ENCODE data around the gene ZNF385D. TPM values are rescaled to one million over a fixed set of nuclear protein-coding genes. Genes with fewer than 3 reads are reported as not detected.

ZNF385D gene
- total and polyA plus RNA-seq, 12 donors: 0.09 to 1.3 (median 0.63) TPM

DNA sequence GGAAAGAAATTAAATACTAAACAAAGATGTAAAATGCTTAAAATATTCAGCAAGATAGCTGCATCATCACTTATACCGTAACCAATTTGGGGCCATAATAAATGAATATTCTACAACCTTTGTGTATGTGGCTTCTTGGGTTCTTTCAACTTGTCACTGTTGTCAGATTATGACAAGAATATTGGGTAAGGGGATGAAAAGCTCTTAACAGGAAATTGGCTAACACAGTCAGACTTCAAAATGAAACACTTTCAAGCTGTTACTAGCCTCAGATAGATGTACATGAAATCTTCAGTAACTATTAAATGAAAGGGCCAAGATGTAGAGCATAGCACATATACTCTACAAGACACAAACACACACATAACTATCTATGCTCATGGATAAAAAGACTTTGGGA lies 38.7 kb upstream of the ZNF385D start:
- intact Hi-C loops (cut with DNase I): no loop called here
- TF ChIP-seq POLR2A (IDR thresholded peaks at IDR 0.05): no peak
- TF ChIP-seq, protein P1, sequence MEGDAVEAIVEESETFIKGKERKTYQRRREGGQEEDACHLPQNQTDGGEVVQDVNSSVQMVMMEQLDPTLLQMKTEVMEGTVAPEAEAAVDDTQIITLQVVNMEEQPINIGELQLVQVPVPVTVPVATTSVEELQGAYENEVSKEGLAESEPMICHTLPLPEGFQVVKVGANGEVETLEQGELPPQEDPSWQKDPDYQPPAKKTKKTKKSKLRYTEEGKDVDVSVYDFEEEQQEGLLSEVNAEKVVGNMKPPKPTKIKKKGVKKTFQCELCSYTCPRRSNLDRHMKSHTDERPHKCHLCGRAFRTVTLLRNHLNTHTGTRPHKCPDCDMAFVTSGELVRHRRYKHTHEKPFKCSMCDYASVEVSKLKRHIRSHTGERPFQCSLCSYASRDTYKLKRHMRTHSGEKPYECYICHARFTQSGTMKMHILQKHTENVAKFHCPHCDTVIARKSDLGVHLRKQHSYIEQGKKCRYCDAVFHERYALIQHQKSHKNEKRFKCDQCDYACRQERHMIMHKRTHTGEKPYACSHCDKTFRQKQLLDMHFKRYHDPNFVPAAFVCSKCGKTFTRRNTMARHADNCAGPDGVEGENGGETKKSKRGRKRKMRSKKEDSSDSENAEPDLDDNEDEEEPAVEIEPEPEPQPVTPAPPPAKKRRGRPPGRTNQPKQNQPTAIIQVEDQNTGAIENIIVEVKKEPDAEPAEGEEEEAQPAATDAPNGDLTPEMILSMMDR (IDR thresholded peaks at IDR 0.05): no peak
- Histone ChIP-seq H3K4me1 (replicated peaks in 1 of 2) (no peaks in the 10 kb centered on the region), H3K9me3 (replicated peaks in 1 of 3) (no peaks in the 10 kb centered on the region), H3K27me3 (no peaks in the 10 kb centered on the region), H3K4me3 (no peak overlapping the region), H3K27ac (no peak overlapping the region), H3K36me3 (replicated peaks in 1 of 2) (no peaks in the 10 kb centered on the region)
- 59 to 98% (median 93%) methylated on average over 1 of the region's 1 CpG for WGBS, 4 donors
- no peak for DNase-seq

DNA sequence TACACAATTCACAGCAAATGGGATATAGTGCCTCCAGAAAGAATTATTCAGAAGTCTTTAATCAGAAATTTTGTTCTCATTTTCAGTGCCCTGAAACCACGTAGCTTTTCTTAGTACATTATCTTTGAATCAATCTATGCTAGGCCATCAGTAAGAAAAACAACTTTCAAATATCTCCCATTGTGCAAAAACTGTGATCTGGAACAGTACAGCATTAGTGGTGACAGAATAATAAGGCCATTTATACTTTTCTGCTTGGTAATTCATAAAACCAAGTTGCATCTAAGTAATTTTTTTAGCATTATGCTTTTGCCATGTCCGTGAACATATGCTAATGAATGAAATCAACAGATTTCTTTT lies 35.4 kb upstream of the ZNF385D start:
- H3K4me1 ChIP-seq (replicated peaks in 1 of 2): no peaks in the 10 kb centered on the region
- H3K27ac ChIP-seq: no peak overlapping the region
- intact Hi-C loops (cut with DNase I): no loop called here
- H3K4me3 ChIP-seq: no peak overlapping the region
- no peaks in the 10 kb centered on the region for H3K27me3 ChIP-seq
- H3K36me3 ChIP-seq (replicated peaks in 1 of 2): no peaks in the 10 kb centered on the region
- WGBS, 4 donors: 46 to 68% (median 55%) methylated on average over 2 of the region's 2 CpGs
- H3K9me3 ChIP-seq (replicated peaks in 1 of 3): no peaks in the 10 kb centered on the region
- TF ChIP-seq, protein P1 (IDR thresholded peaks at IDR 0.05): no peak
- no peak for TF ChIP-seq POLR2A (IDR thresholded peaks at IDR 0.05)
- DNase-seq: no peak

DNA sequence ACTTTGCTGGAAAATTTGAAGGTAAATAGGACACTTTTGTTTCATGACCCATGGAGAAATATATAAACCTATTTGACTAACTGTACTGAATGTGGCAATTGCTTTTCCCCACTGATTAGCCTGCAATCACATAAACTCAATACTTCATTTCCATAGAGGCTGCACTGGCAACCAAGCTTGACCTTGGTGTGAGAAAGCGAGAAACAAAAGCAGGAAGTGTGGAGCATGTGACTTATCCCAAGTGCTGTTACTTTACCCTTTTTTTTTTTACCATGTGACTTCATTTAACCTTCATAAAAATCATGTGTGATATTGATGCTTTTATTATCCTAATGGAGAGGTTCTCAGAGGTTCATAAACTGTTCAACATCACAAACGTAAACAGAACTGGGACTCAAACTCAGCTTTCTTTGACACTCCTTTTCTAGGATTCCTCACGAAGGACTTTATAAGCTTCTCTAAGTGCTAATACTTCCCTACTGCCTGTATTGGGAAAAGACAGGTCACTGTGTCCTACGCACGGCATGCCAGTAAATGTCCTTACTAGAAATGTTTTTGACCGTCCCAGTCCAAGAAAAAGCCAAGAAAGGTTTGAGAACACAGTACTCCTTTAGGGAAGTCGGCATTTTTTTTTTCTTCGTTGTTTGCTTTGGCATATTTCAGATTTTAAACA lies 34.9 kb upstream of the ZNF385D start:
- no peak for TF ChIP-seq POLR2A (IDR thresholded peaks at IDR 0.05)
- TF ChIP-seq, protein P1 (IDR thresholded peaks at IDR 0.05): no peak
- Histone ChIP-seq H3K4me3 (no peak overlapping the region), H3K27ac (no peak overlapping the region), H3K4me1 (replicated peaks in 1 of 2) (no peaks in the 10 kb centered on the region), H3K27me3 (no peaks in the 10 kb centered on the region), H3K36me3 (replicated peaks in 1 of 2) (no peaks in the 10 kb centered on the region), H3K9me3 (replicated peaks in 1 of 3) (no peaks in the 10 kb centered on the region)
- WGBS, 4 donors: 58 to 63% (median 62%) methylated on average over 8 of the region's 8 CpGs
- intact Hi-C loops (cut with DNase I): no loop called here
- no peak for DNase-seq

DNA sequence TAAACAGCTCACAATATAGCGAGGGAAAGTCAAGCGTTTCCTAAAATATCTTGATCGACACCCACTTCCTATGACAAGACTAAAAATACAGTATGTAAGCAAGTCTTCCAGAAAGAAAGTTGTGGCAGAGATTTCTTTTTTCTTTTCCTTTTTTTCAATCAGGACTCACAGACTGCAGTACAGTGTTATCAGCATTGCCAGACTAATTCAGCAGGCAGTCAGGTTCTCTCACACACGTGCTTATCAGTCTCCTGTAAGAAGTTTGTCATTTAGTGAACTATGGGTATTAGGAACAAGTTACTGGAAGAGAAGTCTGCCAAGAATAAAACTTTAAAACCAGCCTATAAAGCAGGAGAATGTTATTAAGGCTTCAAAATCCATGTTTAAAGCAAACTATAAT lies 32.8 kb upstream of the ZNF385D start:
- Histone ChIP-seq H3K27me3 (no peaks in the 10 kb centered on the region), H3K4me1 (replicated peaks in 1 of 2) (no peaks in the 10 kb centered on the region), H3K27ac (no peak overlapping the region), H3K36me3 (replicated peaks in 1 of 2) (no peaks in the 10 kb centered on the region), H3K4me3 (no peak overlapping the region), H3K9me3 (replicated peaks in 1 of 3) (no peaks in the 10 kb centered on the region)
- 40 to 48% (median 43%) methylated on average over 4 of the region's 4 CpGs for WGBS, 4 donors
- TF ChIP-seq, protein P1 (IDR thresholded peaks at IDR 0.05): no peak
- TF ChIP-seq POLR2A (IDR thresholded peaks at IDR 0.05): no peak
- intact Hi-C loops (cut with DNase I): no loop called here
- no peak for DNase-seq
